BLaER1 treated with 17β-estradiol and CSF1 and Interleukin-3, amounts not matched to agents 10 nM and 100 nM (cell line): ENCODE measurements around the gene CCN2.

ENCODE experiments used
- H3K27ac ChIP-seq, 11 experiments: shearing (Covaris generic); formaldehyde crosslinking; 2 replicates each; pipeline ENCODE4 v1.8.1; 2022
- H3K27me3 ChIP-seq, 11 experiments: shearing (Covaris generic); formaldehyde crosslinking; 2 replicates each; pipeline ENCODE4 v1.8.1; 2022
- H3K36me3 ChIP-seq, 11 experiments: shearing (Covaris generic); formaldehyde crosslinking; 2 replicates each; pipeline ENCODE4 v1.8.1; 2022
- H3K4me1 ChIP-seq, 10 experiments: shearing (Covaris generic); formaldehyde crosslinking; 2 replicates each; pipeline ENCODE4 v1.8.1; 2022
- H3K4me2 ChIP-seq, 11 experiments: shearing (Covaris generic); formaldehyde crosslinking; 2 replicates each; pipeline ENCODE4 v1.8.1; 2022
- H3K4me3 ChIP-seq, 10 experiments: shearing (Covaris generic); formaldehyde crosslinking; 2 replicates each; pipeline ENCODE4 v1.8.1; 2022
- H3K9ac ChIP-seq, 11 experiments: shearing (Covaris generic); formaldehyde crosslinking; 2 replicates each; pipeline ENCODE4 v1.8.1; 2022
- H3K9me3 ChIP-seq, 11 experiments: shearing (Covaris generic); formaldehyde crosslinking; replicated peaks in 1 of 11; 2 replicates each; pipeline ENCODE4 v1.8.1; 2022
- H4K20me1 ChIP-seq, 11 experiments: shearing (Covaris generic); formaldehyde crosslinking; 2 replicates each; pipeline ENCODE4 v1.8.1; 2022
- Cebpa-rat ChIP-seq, 11 experiments: shearing (Covaris generic); IDR thresholded peaks; 2 replicates each; pipeline ENCODE4 v1.8.1; 2022

Gene CCN2

DNA sequence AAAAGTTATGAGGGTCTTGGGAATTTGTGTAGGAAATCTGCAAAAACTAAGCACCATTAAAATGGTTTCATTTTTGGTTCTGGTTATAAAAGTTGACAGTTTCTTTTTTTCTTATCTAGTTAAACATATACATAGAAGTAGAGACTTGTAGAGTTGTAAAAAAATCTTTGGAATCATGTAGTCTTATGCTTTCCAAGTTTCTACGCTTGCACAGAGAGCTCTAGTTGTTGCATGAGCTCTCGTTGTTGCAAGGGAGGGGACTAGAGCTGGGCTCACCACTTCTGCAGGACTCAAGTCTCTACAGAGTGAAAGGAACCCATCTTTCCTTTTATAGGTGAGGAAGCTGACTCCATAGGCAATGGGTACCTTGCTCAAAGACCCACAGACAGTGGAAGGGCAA, 21.6 kb upstream of the CCN2 start:
- H3K27ac ChIP-seq = no peak overlapping the region
- H3K36me3 ChIP-seq = no peaks in the 10 kb centered on the region
- no peaks in the 10 kb centered on the region for H4K20me1 ChIP-seq
- no peak overlapping the region for H3K4me3 ChIP-seq
- no peak overlapping the region for H3K9ac ChIP-seq
- TF ChIP-seq Cebpa-rat (IDR thresholded peaks at IDR 0.05) = no peak
- no peaks in the 10 kb centered on the region for H3K4me1 ChIP-seq
- H3K27me3 ChIP-seq = no peaks in the 10 kb centered on the region
- H3K9me3 ChIP-seq = no peaks in the 10 kb centered on the region
- no peak overlapping the region for H3K4me2 ChIP-seq

DNA sequence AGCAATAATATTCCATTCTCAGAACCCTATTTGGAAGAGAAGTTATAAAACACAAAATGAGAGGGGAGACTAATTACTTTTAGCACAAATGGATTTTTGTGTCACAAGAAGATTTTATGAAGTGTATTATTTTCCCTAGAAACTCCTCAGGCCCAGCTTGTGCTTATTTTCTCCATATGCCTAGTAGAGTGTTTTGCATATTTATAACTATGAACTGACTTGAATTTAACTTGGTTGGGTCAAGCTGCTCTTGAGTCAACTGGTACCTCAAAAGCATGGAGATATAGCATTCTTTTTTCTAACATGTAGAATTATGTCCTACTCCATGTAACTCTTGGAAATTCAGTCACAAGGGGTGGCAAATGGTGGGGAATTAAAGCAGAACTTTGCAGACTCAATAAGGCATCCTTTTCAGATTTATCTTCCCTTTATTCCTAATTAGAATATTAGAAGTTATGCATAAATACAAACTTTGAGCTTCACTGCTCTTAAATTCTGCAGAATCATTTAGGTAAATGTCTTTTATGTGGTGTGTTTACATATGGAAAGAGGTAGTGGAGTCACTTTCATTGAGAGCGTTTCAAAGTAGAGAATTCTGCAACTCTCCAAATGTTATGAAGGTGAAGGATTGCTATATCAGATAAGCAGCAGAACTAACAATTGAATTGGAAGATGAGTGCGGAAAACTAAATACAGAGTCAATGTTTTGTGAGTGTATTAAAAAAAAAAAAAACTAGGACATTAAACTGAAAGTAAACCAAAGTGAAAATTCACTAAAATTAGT, 19.1 kb upstream of the CCN2 start:
- TF ChIP-seq Cebpa-rat (IDR thresholded peaks at IDR 0.05) = no peak
- Histone ChIP-seq H3K27ac (no peak overlapping the region), H3K9ac (no peak overlapping the region), H3K36me3 (no peaks in the 10 kb centered on the region), H3K9me3 (no peaks in the 10 kb centered on the region), H3K27me3 (no peaks in the 10 kb centered on the region), H3K4me2 (no peak overlapping the region), H4K20me1 (no peaks in the 10 kb centered on the region), H3K4me1 (no peaks in the 10 kb centered on the region), H3K4me3 (no peak overlapping the region)

DNA sequence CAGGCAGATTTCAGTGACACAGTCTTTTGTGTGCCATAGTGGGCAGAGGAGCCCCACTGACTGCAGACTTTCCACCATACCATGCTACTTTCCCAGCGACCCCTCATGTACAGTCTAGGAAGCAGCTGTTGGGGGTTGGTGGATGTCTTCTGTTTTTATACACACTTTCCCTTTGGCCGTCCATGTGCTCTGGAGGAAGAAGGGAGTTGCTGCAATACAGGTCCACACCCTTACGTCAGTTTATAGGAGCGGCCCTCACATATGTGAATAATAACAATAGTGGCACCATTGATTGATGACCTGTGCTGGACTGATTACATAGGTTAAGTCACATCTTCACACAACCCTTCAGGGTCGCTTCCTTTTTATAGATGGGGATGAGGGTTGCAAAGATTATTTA, 17.5 kb upstream of the CCN2 start:
- Histone ChIP-seq H3K27ac (no peak overlapping the region), H3K4me2 (no peak overlapping the region), H3K36me3 (no peaks in the 10 kb centered on the region), H3K27me3 (no peaks in the 10 kb centered on the region), H3K4me1 (no peaks in the 10 kb centered on the region), H4K20me1 (no peaks in the 10 kb centered on the region), H3K9me3 (peaks cover 0 to 5% (median 0%) of the 10 kb centered on the region in 11 experiments; a peak in 3 of 22 replicates), H3K4me3 (no peak overlapping the region), H3K9ac (no peak overlapping the region)
- no peak for TF ChIP-seq Cebpa-rat (IDR thresholded peaks at IDR 0.05)

DNA sequence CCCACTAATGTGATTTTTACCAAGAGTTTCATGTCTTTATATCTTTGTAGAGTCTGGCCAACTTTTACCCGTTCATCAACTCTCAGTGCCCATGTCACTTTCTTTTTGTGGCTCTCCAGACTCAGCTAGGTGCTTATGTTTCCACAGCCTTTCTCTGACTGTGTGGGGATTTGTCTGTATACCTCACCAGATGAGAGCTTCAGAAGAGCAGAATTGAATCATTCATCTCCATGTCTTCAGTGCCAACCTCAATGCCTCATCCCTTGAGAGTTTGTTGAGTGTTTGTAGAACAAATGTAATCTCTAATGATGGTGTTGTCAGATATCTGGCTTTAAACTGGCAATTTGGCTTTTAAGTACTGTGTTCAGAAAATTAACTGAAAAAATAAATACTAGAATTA, 16.8 kb upstream of the CCN2 start:
- Histone ChIP-seq H3K27ac (no peak overlapping the region), H3K4me1 (no peaks in the 10 kb centered on the region), H3K9me3 (peaks cover 0 to 12% (median 5%) of the 10 kb centered on the region in 11 experiments; a peak in 8 of 22 replicates), H3K36me3 (no peaks in the 10 kb centered on the region), H3K4me2 (no peak overlapping the region), H3K27me3 (no peaks in the 10 kb centered on the region), H3K9ac (no peak overlapping the region), H4K20me1 (no peaks in the 10 kb centered on the region), H3K4me3 (no peak overlapping the region)
- no peak for TF ChIP-seq Cebpa-rat (IDR thresholded peaks at IDR 0.05)

DNA sequence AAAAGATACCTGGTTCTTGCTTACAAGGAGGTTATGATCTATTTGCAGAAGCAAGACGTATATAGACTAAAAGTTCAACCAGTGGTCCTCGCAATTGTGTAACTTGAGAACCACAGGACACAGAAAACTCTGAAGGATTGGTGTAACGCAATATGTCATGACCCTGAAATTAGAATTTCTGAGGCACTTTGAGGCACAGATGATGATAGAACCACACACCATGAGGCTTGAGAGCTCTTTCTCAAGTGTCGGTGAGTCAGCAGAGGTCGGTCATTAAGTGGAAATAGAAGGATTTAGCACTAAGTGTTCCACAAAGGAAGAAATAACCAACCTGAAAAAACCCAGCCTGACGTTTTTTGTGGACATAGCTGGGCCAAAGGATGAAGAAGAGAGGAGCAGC, 15.3 kb upstream of the CCN2 start:
- no peak for TF ChIP-seq Cebpa-rat (IDR thresholded peaks at IDR 0.05)
- no peak overlapping the region for H3K4me2 ChIP-seq
- H4K20me1 ChIP-seq = no peaks in the 10 kb centered on the region
- H3K9me3 ChIP-seq = peaks cover 7 to 27% (median 17%) of the 10 kb centered on the region in 11 experiments; a peak in 17 of 22 replicates
- no peak overlapping the region for H3K4me3 ChIP-seq
- peaks cover 0 to 5% (median 0%) of the 10 kb centered on the region in 10 experiments; a peak in 4 of 20 replicates for H3K4me1 ChIP-seq
- H3K27ac ChIP-seq = no peak overlapping the region
- no peak overlapping the region for H3K9ac ChIP-seq
- H3K36me3 ChIP-seq = no peaks in the 10 kb centered on the region
- no peaks in the 10 kb centered on the region for H3K27me3 ChIP-seq

DNA sequence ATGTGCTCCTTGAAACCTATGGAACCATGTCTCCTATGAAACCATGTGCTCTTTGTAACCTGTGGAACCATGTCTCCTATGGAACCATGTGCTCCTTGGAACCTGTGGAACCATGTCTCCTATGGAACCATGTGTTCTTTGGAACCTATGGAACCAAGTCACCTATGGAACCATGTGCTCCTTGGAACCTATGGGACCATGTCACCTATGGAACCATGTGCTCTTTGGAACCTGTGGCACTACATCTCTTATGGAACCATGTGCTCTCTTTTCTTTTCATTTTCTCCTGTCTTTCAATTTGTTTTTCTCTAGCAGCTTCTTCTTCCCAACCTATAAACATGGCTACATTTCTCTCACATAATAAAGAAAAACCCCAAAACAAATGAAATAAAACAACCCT, 11.9 kb upstream of the CCN2 start:
- no peak for TF ChIP-seq Cebpa-rat (IDR thresholded peaks at IDR 0.05)
- H3K27ac ChIP-seq = no peak overlapping the region
- H4K20me1 ChIP-seq = no peaks in the 10 kb centered on the region
- H3K27me3 ChIP-seq = peaks cover 0 to 3% (median 0%) of the 10 kb centered on the region in 11 experiments; a peak in 1 of 22 replicates
- no peak overlapping the region for H3K9ac ChIP-seq
- peaks cover 0 to 14% (median 4%) of the 10 kb centered on the region in 10 experiments; a peak in 5 of 20 replicates for H3K4me1 ChIP-seq
- peaks cover 7 to 28% (median 19%) of the 10 kb centered on the region in 11 experiments; a peak in 17 of 22 replicates for H3K9me3 ChIP-seq
- H3K4me2 ChIP-seq = no peak overlapping the region
- no peak overlapping the region for H3K4me3 ChIP-seq
- no peaks in the 10 kb centered on the region for H3K36me3 ChIP-seq

DNA sequence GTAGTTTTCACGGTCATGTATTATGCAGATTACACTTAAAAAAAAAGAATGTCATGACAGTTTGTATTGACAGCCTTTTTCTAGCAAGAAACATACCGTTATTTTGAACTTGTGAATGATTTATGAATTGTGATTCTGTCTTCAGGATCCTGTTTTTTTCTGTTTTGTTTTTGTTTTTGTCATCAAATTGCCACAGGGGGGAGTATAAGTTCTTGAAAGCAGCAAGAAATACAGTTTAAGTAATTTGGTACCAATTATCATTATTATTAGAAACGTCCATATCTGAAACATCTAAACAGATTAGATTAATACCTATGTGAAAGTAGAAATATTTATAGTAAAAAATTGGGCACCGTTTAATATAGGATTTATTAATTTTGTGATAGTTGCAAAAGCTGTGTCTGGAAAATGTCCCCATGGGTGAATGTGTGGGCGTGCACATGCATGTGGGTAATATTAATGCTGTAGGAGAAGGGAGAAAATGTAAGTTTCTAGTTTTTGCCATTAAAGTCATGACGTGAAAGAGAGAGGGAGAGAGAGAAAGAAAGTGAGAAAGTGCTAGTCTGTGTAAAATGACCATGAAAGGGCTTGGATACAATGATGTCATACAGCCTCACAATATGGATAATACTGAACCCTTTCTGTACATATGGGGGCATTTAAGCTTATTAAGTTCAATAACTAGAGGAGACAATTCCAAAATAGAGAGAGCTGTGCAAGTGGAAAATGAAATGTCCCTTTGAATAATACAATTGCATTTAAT, 9.4 kb upstream of the CCN2 start:
- Histone ChIP-seq H3K27me3 (peaks cover 0 to 3% (median 0%) of the 10 kb centered on the region in 11 experiments; a peak in 1 of 22 replicates), H3K4me1 (peaks cover 0 to 14% (median 4%) of the 10 kb centered on the region in 10 experiments; a peak in 5 of 20 replicates), H4K20me1 (no peaks in the 10 kb centered on the region), H3K9ac (no peak overlapping the region), H3K36me3 (no peaks in the 10 kb centered on the region), H3K27ac (no peak overlapping the region), H3K4me3 (no peak overlapping the region), H3K9me3 (peaks cover 7 to 28% (median 19%) of the 10 kb centered on the region in 11 experiments; a peak in 17 of 22 replicates), H3K4me2 (peak overlapping the region in 2 of 11 experiments; percentile 8 to 18; a peak in 1 of 22 replicates)
- no peak for TF ChIP-seq Cebpa-rat (IDR thresholded peaks at IDR 0.05)

DNA sequence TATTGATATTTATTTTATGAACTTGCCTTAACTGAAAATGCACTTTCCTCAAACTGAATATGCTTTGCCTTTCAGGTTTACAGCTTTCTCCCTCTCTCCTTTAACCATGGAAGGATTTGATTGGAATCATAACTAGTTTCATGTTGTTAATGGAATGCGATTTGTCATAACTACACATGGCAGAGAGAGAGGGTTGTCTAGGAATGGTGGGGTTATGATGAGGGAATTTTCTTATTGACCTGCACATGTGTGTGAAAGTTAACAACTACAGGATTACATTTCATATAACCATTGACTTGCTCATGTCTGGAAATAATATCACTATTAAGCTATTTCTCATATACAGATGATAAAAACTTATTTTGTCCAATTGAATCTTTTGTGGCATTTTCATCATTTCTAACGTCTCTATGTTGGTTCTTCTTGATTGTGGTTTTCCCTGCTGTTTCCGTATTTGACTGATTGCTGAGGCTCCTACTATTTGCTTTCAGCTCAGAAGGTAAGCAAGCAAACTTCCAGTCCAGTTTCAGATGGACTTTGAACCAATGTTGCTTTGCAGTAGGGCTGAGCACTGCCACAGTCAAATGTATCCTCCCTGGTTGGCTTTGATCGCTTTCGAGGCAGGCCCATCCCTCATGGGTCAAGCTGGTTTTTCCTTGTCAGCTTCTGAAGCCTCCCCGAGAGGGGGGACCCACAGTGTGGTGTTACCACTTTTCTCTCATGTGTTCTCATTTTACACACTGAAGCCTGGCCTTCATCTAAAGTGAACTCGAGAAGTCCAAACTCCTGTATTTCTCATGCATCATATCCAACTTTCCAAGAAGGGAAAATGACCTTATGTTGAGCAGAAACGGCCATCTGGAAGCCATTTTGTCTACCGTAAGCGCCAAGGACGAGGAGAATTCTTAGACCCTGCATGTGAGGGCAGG, 7.6 kb upstream of the CCN2 start:
- no peaks in the 10 kb centered on the region for H3K36me3 ChIP-seq
- H3K9ac ChIP-seq = no peak overlapping the region
- peaks cover 0 to 14% (median 4%) of the 10 kb centered on the region in 10 experiments; a peak in 5 of 20 replicates for H3K4me1 ChIP-seq
- no peak overlapping the region for H3K27ac ChIP-seq
- no peak for TF ChIP-seq Cebpa-rat (IDR thresholded peaks at IDR 0.05)
- H3K4me2 ChIP-seq = no peak overlapping the region
- peaks cover 7 to 26% (median 19%) of the 10 kb centered on the region in 11 experiments; a peak in 17 of 22 replicates for H3K9me3 ChIP-seq
- H3K4me3 ChIP-seq = no peak overlapping the region
- peaks cover 0 to 17% (median 0%) of the 10 kb centered on the region in 11 experiments; a peak in 2 of 22 replicates for H3K27me3 ChIP-seq
- no peaks in the 10 kb centered on the region for H4K20me1 ChIP-seq
